NCI-H2196 (cell line): Measurements from ENCODE around the gene SP7.

Source experiments
- DNase-seq: peaks from one replicate; lab custom pipeline; 2025; ENCODE audit not compliant: unreplicated experiment; lab: John Stamatoyannopoulos, UW

The SP7 gene

GRCh38 chr12:53279283-53279869 is 56.8 kb downstream of the SP7 start:
- no peak for DNase-seq

DNA sequence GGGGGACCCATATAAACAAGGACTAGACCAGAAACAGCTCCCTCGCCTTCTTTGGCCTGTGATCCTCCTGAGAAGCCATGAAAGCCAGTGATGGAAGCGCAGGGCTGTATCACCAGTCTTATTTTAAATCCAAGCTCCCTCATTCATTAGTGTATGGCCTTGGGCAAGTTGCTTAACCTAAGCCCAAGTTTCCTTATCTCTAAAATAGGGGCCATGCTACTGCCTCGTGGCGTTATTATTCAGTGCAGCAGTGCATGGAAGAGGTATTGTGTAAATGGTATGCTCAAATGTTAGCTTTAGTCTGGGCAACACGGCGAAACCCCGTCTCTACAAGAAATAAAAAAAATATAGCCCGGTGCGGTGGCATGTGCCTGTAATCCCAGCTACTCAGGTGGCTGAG is 58.2 kb downstream of the SP7 start:
- DNase-seq = no peak
